COR-L47 (cell line): ENCODE data around the gene MPC1.
"Not testable (repeated sequence)": the region's sequence is repeated elsewhere in the genome, so short reads cannot be mapped to it uniquely, and the experiment has no call there.

Experiments used
- DNase-seq: peaks from one replicate; lab custom pipeline; 2025; lab: John Stamatoyannopoulos, UW

Gene MPC1

DNA sequence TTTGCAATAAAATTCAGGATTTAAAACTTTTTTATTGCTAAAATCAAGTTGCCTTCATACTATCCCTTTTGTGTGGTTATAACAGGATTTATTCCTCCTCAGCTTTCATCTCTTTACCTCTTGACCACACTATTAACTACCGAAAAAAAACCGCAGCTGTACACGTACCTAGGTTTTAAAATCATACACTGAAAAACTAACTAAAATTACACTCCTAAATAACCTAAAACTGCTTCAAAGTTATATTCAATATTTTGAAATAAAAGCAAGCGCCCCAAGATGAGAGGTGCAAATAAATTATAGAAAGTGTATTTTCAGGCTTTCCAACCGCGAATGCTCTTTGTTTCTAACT lies 1.4 kb downstream of the MPC1 start:
- DNase-seq, result no peak

DNA sequence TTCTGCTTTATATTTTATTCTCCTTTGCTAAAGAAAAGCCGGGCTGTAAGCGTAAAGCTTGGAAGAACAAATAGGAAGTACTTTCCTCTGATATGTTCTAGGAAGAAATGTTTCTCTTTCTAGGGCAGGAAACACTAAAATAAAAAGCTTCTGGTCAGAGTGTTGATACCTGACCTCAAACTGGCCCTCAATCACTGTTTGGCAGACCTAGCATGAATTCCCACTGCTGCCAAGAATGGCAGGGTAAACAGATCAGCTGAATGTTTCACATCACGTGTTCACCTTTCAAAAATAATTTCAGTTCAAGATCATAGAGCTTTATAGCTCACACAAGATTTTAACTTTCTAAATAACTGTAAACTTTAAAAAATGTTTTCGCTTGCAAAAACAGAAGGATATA lies 2.9 kb downstream of the MPC1 start:
- no peak for DNase-seq

DNA sequence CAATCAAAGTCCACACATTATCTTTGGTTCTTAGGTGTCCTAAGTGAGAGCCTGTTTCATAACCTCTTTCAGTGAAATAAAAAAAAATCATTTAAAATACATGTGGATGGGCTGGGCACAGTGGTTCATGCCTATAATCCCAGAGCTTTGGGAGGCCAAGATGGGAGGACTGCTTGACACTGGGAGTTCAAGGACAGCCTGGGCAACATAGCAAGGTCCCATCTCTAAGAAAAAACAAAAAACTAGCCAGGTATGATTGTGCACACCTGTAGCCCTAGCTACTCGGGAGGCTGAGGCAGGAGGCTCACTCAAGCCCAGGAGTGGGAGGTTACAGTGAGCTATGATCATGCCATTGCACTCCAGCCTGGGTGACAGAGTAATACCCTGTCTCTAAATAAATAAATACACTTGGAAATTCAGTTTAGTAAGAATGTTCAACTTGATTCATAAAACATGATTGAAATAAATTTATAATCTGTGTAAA lies 3.6 kb downstream of the MPC1 start:
- DNase-seq, result no peak

DNA sequence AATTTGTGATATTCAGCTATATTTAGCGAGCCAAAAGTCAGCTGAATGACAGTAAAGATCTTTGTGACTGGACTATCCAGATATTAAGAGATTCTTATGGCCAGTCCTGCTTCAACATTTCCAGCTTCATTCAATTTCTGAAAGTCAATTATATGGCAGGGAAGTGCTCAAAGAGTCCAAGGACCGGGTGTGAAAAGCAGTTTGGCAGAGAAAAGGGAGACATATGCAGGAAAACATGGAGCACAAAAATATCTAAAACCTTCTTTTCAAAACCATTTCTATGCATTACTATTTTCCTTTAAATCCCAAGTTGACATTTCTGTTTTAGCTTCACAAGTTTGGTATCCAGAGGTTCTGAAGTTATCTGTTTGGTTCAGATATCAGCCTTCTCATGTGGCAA lies 5.0 kb downstream of the MPC1 start:
- DNase-seq, result no peak

DNA sequence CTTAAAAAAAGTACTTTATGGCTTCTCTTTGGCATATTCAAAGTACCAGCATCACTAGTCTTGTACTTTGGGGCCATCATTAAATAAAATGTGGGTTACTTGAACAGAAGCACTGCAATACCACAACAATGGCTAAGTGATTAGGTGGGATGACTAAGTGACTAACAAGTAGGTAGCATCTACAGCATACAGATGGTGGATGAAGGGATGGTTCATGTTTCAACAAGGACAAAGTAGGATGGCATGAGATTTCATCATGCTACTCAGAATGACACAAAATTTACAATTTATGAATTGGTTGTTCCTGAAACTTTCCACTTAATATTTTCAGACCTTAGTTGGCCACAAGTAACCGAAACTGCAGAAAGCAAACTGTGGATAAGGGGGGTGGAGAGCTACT lies 7.7 kb downstream of the MPC1 start:
- DNase-seq, result no peak

DNA sequence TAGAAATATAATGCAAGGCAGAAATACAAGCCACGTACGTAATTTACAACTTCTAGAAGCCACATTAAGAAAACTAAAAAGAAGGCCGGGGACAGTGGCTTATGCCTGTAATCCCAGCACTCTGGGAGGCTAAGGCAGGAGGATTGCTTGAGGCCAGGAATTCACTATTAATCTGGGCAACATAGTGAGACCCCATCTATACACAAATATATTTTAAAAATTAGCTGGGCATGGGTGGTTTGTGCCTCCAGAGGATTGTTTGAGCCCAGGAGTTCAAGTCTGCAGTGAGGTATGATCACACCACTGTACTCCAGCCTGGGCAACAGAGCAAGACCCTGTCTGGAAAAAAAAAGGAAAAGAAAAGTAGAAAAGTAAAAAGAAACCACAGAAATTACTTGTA lies 12.3 kb downstream of the MPC1 start:
- DNase-seq, result no peak

DNA sequence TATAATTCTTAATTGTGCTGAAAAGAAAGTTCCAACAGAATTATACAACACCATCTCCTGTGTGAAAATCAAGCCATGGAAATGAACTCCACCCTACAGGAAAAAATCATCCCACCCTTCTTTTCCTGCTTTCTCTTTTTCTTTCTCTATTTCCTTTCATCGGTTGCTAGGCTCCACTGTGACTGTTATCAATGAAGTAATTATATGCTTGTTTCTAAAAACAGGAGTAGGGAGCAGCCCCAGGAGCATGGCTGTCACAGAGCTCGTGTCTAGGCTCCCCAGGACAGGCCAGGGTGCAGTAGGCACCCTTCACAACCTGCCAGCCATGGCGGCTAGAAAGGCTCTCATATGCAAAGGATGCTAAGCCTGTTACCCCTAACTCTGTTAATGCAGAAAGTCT lies 13.0 kb downstream of the MPC1 start:
- DNase-seq, result no peak

DNA sequence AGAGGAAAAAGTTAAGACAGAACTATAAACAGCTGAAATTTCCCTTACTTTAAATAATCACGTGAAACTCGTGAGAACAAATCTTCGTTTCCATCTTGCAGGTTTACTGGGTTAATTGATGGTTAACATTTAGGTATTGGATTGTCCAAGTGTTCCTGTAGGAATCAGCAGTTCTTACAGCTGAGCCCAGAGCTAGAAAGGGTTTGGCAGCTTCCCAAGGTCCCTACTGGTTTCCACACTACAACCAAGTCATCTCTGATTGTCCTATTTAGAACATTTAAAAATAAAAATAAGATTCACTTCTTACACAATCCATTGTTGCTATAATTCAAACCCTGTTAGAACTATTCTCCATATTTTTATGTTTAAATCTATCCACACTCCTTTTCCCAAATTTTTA lies 15.8 kb downstream of the MPC1 start:
- DNase-seq, result no peak

DNA sequence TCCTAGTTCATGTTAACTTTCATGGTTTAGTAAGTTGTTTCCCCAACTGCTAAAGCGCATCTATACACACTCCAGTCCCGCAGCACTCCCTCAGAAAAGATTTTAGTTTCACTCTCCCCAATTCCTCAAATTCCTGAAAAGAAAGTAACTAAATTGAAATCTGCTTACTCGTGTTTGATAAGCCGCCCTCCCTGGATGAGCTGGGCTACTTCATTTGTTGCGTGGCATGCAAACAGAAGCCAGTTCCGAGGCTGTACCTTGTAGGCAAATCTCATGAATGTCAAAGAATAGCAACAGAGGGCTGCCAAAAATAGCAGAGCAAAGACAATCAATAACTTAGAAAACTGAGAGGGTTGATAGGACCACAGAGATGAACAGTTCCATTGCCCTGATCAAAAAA lies 16.9 kb downstream of the MPC1 start:
- no peak for DNase-seq

DNA sequence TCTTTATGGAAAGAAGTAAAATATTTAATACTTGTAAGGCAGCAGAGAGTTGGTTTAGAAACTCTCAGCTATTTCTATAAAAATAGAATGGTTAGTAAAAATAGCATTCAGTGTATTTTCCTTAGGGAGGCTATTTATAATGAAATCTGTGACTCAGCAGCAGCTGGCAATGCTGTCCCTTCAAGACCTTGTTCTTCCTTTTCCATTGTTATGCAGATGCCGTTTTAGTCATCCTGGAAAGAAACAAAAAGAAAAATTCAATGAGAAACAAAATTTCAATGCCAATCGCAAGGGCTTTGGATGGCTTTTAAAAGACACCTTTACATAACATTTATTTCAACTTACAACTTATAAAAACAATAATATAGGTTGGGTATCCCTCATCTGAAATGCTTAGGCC lies 17.5 kb downstream of the MPC1 start:
- DNase-seq, result no peak

DNA sequence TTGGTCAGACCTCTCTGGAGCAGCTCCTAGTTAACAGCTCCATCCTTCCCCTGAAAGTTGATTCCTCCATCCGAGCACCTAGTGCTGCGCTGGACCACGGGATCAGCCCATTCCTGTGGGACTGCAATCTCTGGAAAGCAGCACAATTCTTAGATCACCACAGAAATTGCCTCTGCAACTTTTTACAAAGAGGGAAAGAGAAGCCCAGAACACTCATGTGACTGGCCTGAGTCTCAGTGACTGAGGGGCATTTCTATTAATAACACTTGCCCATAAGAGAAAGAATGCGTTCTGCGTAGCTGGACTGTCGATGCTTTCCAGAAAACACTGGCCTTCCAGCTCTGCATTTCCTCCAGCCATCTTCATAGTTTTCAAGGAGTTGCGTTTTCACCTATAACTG lies 18.3 kb downstream of the MPC1 start:
- DNase-seq, result no peak

DNA sequence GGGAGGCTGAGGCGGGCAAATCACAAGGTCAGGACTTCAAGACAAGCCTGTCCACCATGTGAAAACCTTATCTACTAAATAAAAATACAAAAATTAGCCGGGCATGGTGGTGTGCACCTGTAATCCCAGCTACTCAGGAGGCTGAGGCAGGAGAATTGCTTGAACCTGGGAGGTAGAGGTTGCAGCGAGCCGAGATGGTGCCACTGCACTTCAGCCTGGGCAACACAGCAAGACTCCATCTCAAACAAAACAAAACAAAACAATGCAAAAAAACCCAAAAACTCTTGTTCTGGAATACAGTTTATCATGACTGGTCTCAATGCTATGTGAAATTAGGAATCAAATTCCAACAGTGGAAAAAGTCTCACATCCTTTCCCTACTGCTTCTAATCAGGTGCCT lies 20.3 kb downstream of the MPC1 start:
- DNase-seq, result not testable (repeated sequence)

DNA sequence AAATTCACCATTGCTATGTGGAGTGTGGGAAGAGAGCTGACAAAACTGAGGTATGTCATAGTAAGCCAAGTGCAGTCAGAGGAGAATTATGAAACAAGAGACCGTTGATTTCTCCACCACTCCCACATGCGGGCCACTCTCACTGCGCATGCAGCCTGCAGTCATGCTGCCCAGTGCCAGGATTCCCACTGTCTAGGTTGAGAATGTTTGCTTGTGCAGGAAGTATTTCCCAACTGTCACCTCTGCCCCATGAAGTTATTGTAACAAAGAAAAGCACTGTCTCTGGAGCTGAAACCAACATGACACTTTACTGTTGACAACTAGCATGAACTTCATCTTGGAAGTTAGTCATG lies 21.7 kb downstream of the MPC1 start:
- DNase-seq, result no peak

DNA sequence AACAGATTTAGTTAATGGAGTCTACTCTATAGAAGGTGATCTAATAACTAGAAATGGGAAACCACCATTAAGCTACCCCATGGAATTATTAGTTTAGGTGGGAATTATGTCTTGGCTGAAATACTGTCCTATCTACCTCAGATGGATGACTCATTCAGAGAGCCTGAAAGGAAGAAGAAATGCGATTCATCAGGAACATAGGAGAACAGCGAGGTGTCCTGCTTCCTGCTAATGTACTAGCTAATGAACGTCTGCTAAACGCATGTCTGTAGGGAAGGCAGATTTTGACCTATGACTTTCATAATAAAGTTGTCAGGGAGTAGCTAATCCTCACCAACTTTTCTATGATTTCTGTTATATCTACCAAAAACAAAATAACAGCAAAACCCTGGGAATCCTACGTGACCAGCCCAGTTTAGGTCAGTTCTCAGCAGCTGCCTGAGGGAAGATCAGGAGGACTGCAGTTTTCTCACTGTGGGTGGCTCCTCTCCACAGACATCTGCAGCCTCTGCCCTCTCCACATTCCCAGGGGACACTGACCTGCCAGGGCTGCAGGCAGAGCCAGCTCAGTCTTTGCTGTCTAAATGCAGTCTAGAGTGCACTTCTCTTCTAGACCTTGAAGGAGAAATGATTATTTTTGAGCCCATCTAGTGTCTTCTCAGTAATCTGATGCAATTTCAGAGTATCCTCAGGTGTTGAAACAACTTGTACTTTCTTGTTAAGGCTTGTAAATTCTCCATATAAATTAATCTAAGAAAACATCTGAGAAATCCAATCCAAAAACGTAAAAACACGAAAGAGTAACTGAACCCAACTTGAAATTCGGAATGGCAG lies 22.3 kb downstream of the MPC1 start:
- no peak for DNase-seq

DNA sequence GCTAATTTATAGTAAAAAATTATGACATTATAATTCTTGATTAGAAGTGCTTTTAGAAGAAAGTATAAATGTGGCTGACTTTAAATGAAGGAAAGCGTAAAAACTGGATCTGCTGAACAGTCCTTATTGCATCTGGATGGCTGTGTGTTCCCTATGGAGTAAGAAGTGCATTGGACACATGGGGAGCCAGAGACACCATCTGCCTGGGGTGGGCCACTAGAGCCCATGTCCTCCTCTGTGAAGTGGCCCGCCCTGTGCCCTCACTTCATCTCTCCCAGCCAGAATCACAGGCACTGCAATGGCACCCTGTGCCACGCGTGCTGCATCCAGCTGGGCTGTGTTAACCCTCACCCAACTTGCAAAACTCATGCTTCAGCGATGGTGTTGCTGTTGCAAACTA lies 27.2 kb downstream of the MPC1 start:
- DNase-seq, result no peak

DNA sequence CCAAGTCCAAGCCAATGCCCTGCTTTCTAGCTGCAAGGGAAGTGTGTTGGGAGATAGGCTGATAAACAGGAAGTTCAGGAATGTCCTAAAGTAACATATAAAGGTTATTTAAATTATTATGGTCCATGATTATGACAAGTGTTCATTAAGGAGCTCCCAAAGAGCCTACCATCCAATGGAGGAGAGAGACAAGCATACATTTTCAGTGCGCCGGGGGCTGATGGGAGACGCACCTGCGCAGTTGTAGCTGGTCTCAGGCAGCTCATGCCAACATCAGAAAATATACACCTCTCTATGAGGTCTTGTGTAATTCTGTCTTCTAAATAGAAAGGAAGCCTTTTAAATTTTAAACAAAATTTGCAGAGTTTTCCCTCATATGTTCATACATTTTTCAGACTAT lies 27.8 kb downstream of the MPC1 start:
- DNase-seq, result no peak

DNA sequence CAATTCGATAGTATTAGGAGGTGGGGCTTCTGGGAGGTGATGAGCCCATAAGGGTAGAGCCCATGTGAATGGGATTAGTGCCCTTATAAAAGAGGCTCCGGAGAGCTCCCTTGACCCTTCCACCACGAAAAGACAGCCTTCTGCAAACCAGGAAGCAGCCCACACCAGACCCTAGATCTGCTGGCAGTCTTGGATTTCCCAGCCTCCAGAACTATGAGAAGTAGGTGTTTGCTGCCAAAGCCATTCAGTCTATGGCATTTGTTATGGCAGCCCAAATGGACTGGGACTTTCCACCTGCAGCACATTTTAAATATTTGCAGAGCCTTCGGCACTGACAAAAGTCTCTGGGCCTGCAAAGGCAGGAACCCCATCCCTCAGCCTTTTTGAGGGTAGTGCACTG lies 28.6 kb downstream of the MPC1 start:
- no peak for DNase-seq

DNA sequence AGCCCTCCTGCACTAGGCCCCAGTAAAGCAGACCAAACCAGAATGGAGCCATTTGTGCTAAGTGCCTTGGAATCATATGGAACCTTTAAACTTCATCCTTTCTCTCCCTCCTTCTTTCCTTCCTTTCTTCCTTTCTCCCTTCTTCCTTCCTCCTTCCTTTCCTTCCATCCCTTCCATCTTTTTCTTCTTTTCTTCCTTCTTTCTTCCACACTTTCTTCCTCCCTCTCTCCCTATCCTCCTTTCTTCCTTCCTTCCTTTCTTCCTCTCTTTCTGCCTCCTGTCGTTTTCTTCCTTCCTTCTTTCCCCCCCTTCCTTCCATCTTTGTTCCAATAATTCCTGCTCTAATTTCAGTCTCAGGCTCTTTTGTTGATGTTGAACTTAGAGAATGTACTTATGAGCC lies 29.2 kb downstream of the MPC1 start:
- no peak for DNase-seq

DNA sequence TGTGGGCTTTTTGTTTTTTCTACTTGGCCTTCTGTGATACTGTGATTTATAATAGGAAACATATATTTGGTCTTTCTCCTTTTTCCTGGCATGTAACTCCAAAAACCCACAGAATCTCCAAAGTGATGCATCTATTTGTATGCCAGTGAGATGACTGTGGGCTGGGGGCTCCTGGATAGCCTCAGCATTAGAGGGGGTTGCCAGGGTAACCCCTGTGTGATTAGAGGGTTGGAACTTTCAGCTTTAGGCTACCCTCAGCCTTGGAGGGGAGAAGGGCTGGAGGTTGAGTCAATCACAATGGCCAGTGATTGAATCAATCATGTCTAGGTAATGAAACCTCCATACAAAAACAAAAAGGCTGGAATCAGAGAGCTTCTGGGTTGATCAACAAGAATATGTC lies 29.8 kb downstream of the MPC1 start:
- DNase-seq, result no peak

DNA sequence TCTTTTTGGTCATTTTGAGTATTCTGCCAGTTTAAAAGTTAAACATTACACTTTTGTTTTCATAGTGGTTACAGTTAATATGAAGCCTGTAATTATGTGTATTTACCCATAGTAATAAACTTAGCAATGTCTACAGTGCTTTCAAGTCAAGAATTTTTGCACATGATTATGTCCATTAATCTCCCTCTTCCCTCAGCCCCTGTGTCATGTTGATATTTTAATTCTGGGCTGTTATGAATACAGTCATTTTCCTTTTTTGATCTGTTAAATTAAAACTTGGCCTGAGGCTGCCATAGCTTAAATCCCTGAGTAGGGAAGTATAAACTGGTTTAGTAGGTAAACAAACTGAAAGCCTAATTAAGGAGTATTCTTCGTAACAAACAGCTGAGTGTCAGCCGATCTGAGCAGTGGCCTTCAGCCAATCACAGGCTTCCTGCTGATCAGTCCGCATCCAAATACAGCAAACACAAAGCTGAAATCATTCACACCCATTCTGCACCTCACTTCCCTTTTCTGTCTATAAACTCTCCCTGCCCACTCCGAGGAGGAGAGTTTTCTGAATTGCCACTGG lies 30.9 kb downstream of the MPC1 start:
- DNase-seq, result peak; percentile 62

DNA sequence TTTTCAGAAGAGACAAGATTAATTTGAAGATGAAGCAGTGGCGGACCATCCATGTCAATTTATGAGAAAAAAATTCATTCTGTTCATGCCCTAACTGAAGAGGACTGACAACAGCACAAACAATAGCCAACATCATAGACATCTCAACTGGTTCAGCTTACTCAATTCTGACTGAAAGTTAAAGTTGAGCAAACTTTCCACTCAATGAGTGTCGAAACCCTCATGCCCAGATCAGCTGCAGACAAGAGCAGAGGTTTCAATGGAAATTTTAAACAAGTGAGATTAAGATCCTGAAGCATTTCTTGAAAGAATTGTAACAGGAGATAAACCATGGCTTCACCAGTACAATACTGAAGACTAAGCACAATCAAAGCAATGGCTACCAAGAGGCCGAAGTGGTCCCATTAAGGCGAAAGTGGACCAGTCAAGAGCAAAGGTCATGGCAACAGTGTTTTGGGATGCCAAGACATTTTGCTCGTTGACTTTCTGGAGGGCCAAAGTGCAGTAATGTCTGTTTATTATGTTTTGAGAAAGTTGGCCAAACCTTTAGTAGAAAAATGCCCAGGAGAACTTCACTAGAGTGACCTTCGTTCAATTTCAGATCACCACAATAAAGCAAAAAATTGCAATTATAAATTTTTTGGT lies 34.3 kb downstream of the MPC1 start:
- DNase-seq, result no peak

DNA sequence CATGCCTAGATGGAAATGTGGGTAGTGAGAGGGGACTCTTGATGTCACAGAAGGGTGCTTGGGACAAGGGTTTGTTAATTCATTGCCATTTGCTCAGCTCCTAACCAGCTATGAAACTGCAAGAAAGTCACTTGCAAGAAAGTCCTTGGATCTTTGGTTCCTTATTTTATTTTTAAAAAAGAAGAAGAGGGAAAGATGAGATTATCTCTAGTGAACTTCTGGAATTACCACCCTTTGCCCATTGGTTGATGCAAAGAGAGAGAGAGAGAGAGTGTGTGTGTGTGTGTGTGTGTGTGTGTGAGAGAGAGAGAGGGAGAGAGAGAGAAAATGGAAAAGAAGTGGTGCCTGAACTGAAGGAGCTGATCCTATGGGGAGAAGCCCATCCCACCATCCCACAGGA lies 35.8 kb downstream of the MPC1 start:
- no peak for DNase-seq

DNA sequence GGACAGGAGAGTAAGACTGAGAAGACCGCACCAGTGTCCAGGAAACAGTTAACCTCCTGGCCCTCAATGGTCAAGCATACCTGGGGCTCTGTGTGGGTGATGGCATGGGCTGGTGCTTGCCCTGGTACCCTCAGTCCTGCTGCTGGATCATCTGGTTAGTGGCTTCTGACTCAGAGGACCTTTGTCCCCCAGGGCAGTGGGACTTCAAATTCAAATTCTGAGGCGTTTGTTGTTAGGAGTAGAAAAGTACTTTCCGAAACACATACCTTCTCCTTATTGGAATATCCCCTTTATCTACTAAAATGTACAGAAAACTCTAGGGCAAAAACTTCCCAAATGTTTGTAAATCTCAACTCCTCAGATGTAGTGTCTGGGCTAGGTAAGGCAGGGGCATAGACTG lies 36.3 kb downstream of the MPC1 start:
- DNase-seq, result no peak

DNA sequence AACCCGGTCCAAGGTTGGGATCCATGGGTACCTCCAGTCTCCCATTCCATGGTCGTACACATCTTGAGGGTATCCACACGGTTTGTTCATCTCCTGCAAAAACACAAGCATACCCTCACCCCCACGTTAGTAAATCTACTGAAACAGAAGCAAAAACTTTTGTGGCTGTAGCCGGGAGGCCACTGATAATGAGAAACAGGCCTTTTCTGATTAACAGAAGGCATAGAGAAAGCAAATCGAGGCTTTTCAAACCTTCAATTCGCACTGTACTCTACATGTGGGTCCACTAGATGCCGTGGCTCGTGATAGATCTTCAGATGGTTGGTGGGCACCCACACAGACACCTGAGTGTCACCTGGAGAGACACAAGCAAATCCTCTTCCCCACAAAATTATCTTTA lies 37.1 kb downstream of the MPC1 start:
- not testable (repeated sequence) for DNase-seq
